Astrocyte (in vitro differentiated cells and primary cell): ENCODE results near the gene CARD10.

ENCODE experiments used
- EZH2 ChIP-seq: IDR thresholded peaks from 2 replicates; pipeline ENCODE4 v1.6.1; 2012; ENCODE audit warnings: mild to moderate bottlenecking, low read length, inconsistent platforms; ENCODE audit not compliant: insufficient read depth
- TF ChIP-seq, protein P1 (sequence below): IDR thresholded peaks from 2 replicates; pipeline ENCODE4 v1.5.1; 2011; ENCODE audit warnings: low read depth, mild to moderate bottlenecking, inconsistent platforms, low read length, moderate library complexity; ENCODE audit not compliant: insufficient read depth

DNA sequence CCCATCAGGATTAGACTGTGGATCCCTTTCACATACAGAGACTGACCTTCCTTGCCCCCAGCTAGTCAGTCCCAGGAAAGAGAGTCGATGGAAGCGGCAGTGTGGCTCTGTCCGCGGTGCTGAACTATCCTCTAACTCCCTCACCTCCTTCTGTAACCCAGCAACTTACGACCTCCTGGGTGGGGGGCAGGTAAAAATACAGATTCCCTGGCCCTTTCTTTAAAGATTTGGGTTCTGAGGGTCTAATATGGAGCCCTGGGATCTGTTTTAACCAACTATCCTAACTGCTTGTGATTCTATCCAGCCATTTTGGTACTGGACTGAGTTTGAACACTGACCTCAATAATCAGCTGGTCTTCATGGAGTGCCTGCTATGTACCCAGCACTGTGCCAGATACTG is 56.2 kb downstream of the CARD10 start:
- TF ChIP-seq, protein P1, sequence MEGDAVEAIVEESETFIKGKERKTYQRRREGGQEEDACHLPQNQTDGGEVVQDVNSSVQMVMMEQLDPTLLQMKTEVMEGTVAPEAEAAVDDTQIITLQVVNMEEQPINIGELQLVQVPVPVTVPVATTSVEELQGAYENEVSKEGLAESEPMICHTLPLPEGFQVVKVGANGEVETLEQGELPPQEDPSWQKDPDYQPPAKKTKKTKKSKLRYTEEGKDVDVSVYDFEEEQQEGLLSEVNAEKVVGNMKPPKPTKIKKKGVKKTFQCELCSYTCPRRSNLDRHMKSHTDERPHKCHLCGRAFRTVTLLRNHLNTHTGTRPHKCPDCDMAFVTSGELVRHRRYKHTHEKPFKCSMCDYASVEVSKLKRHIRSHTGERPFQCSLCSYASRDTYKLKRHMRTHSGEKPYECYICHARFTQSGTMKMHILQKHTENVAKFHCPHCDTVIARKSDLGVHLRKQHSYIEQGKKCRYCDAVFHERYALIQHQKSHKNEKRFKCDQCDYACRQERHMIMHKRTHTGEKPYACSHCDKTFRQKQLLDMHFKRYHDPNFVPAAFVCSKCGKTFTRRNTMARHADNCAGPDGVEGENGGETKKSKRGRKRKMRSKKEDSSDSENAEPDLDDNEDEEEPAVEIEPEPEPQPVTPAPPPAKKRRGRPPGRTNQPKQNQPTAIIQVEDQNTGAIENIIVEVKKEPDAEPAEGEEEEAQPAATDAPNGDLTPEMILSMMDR = no peak
- TF ChIP-seq EZH2 = no peak
